NCI-H2196 (cell line): ENCODE results near the gene PIGS.
"Not testable (repeated sequence)": the region's sequence is repeated elsewhere in the genome, so short reads cannot be mapped to it uniquely, and the experiment has no call there.

Experiments
- DNase-seq: peaks from one replicate; lab custom pipeline; 2025; ENCODE audit not compliant: unreplicated experiment; lab: John Stamatoyannopoulos, UW

Gene PIGS

GRCh38 chr17:28532050-28532960 is 39.0 kb downstream of the PIGS start:
- DNase-seq: no peak

- no peak for DNase-seq
These were observed 40.4 kb downstream of the PIGS start for GRCh38 chr17:28530926-28531325.

- DNase-seq: no peak
These were observed 41.1 kb downstream of the PIGS start for GRCh38 chr17:28530250-28530649.

GRCh38 chr17:28529013-28529400 is 42.3 kb downstream of the PIGS start:
- no peak for DNase-seq

GRCh38 chr17:28528327-28529012 is 42.9 kb downstream of the PIGS start:
- no peak for DNase-seq

- no peak for DNase-seq
These were observed 43.5 kb downstream of the PIGS start for GRCh38 chr17:28527859-28528258.

- DNase-seq: no peak
These were observed 44.1 kb downstream of the PIGS start for GRCh38 chr17:28527181-28527681.

- DNase-seq: no peak
These were observed 44.9 kb downstream of the PIGS start for GRCh38 chr17:28526381-28526780.

- no peak for DNase-seq
These were observed 46.6 kb downstream of the PIGS start for GRCh38 chr17:28524476-28525424.

GRCh38 chr17:28523876-28524275 is 47.4 kb downstream of the PIGS start:
- DNase-seq: no peak

GRCh38 chr17:28523186-28523585 is 48.1 kb downstream of the PIGS start:
- no peak for DNase-seq

- not testable (repeated sequence) for DNase-seq
These were observed 49.0 kb downstream of the PIGS start for GRCh38 chr17:28522281-28522680.

GRCh38 chr17:28521311-28522085 is 49.8 kb downstream of the PIGS start:
- no peak for DNase-seq

GRCh38 chr17:28520687-28521086 is 50.6 kb downstream of the PIGS start:
- no peak for DNase-seq

- no peak for DNase-seq
These were observed 52.1 kb downstream of the PIGS start for GRCh38 chr17:28519236-28519635.

- no peak for DNase-seq
These were observed 52.7 kb downstream of the PIGS start for GRCh38 chr17:28518578-28518977.

- no peak for DNase-seq
These were observed 53.2 kb downstream of the PIGS start for GRCh38 chr17:28518132-28518531.

- no peak for DNase-seq
These were observed 55.8 kb downstream of the PIGS start for GRCh38 chr17:28515518-28515917.

- no peak for DNase-seq
These were observed 56.7 kb downstream of the PIGS start for GRCh38 chr17:28514561-28515002.

- DNase-seq: no peak
These were observed 57.8 kb downstream of the PIGS start for GRCh38 chr17:28513476-28513875.
